Measurements from ENCODE around the gene PEMT. TPM values are rescaled to one million over a fixed set of nuclear protein-coding genes. Genes with fewer than 3 reads are reported as not detected.

Gene PEMT
- total RNA-seq, 2 experiments from 2014 or later, result 51.7 to 53.2 TPM

Other genes with a start within 250 kb of the PEMT start
- 10 to 100 TPM; 14.2 to 14.7 TPM for gene MED9, start 114.7 kb downstream of the PEMT start, total RNA-seq
- gene RASD1, start 95.3 kb downstream of the PEMT start, total RNA-seq, result under 1 TPM; 0.54 to 0.74 TPM
- gene RAI1, start 89.8 kb upstream of the PEMT start, total RNA-seq, result 10 to 100 TPM; 18.1 to 20.3 TPM
- 100 to 1,000 TPM; 103 to 116 TPM for gene SREBF1, start 245.3 kb upstream of the PEMT start, total RNA-seq